ENCODE measurements around the gene ASTL. TPM values are rescaled to one million over a fixed set of nuclear protein-coding genes. Genes with fewer than 3 reads are reported as not detected.

ASTL gene
- polyA plus RNA-seq, 1 experiment: not detected

DNA sequence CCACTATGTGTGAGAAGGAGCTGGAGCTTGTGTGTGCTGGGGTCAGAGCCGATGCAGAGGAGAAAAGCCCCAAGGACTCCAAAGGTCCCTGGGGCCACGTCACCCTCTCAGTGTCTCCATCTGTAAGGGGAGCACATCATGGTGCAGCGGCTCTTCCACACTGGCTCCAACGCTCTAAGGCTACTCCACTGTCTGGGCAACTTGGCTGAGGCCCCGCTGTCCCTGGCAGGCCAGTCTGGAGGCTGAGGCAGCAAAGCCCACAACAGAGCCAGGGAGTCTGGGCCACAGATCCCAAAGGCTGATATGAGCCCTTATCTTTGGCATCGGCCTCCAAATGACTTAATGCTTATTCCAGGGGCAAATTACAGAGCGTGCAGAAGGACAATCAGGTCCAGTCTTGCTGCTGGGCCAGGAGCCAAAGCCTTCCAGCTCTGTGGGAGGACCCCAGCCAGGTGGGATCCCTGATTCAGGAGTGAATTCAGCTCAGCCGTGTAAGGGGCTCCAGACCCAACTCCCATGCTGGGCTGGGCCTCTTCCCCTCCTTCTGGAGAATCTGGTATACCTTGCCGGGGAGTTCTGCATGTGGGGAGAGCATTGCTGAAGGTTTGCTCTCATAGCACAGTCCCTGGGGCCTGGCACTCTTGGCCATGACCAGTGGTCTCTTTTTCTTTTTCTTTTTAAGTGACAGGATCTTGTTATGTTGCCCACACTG, 8.7 kb upstream of the ASTL start:
- POLR2A ChIA-PET: no interaction called here
- no peak overlapping the region for H3K27ac ChIP-seq (ENCODE audit: low read depth, low read length)
- H3K9me3 ChIP-seq (ENCODE audit: control insufficient read depth, insufficient read depth, low read length): no peaks in the 10 kb centered on the region; the same call in 1 of the 2 replicates
- H3K27me3 ChIP-seq (ENCODE audit: control insufficient read depth, insufficient read depth, low read length): no peaks in the 10 kb centered on the region
- TF ChIP-seq CTCF (IDR thresholded peaks at IDR 0.05; ENCODE audit: low read depth, low read length): no peak
- no peak overlapping the region for H3K4me3 ChIP-seq (ENCODE audit: low read depth, low read length)
- DNase-seq (ENCODE audit: low read depth, low spot score): no peak
- CTCF ChIA-PET: interaction anchor here (1.0 to 1.3 kb wide), 2 partner anchors 8 to 27 kb away, joined by 3 to 7 read pairs; no protein-coding TSS in a partner anchor

GRCh38 chr2:96146153-96146880, 8.0 kb upstream of the ASTL start:
- POLR2A ChIA-PET: no interaction called here
- H3K27ac ChIP-seq (ENCODE audit: low read depth, low read length): no peak overlapping the region
- CTCF ChIA-PET: interaction anchor here (1.0 kb wide), 1 partner anchor 7 kb away, joined by 3 read pairs; no protein-coding TSS in a partner anchor
- H3K4me3 ChIP-seq (ENCODE audit: low read depth, low read length): no peak overlapping the region
- DNase-seq (ENCODE audit: low read depth, low spot score): no peak
- no peak for TF ChIP-seq CTCF (IDR thresholded peaks at IDR 0.05; ENCODE audit: low read depth, low read length)
- no peaks in the 10 kb centered on the region for H3K27me3 ChIP-seq (ENCODE audit: control insufficient read depth, insufficient read depth, low read length)
- no peaks in the 10 kb centered on the region; the same call in 1 of the 2 replicates for H3K9me3 ChIP-seq (ENCODE audit: control insufficient read depth, insufficient read depth, low read length)

DNA sequence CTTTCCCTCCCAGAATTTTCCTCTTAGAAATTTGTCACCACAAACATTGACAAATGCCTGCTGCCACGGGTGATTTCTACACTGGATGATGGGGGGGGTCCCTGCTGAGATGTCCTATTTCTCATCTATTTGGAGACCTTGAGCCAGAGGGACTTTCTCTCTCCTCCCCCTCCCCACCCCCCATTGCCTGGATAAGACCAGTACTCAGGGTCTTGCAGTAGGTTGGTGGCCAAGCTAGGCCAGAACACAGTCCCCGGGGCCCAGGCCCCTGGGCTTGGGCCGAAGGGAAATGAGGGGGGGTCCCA, 7.5 kb upstream of the ASTL start:
- no peak for TF ChIP-seq CTCF (IDR thresholded peaks at IDR 0.05; ENCODE audit: low read depth, low read length)
- Histone ChIP-seq H3K4me3 (ENCODE audit: low read depth, low read length) (no peak overlapping the region), H3K27me3 (ENCODE audit: control insufficient read depth, insufficient read depth, low read length) (no peaks in the 10 kb centered on the region), H3K27ac (ENCODE audit: low read depth, low read length) (no peak overlapping the region), H3K9me3 (ENCODE audit: control insufficient read depth, insufficient read depth, low read length) (no peaks in the 10 kb centered on the region; the same call in 1 of the 2 replicates)
- CTCF ChIA-PET: no interaction called here
- POLR2A ChIA-PET: no interaction called here
- no peak for DNase-seq (ENCODE audit: low read depth, low spot score)

DNA sequence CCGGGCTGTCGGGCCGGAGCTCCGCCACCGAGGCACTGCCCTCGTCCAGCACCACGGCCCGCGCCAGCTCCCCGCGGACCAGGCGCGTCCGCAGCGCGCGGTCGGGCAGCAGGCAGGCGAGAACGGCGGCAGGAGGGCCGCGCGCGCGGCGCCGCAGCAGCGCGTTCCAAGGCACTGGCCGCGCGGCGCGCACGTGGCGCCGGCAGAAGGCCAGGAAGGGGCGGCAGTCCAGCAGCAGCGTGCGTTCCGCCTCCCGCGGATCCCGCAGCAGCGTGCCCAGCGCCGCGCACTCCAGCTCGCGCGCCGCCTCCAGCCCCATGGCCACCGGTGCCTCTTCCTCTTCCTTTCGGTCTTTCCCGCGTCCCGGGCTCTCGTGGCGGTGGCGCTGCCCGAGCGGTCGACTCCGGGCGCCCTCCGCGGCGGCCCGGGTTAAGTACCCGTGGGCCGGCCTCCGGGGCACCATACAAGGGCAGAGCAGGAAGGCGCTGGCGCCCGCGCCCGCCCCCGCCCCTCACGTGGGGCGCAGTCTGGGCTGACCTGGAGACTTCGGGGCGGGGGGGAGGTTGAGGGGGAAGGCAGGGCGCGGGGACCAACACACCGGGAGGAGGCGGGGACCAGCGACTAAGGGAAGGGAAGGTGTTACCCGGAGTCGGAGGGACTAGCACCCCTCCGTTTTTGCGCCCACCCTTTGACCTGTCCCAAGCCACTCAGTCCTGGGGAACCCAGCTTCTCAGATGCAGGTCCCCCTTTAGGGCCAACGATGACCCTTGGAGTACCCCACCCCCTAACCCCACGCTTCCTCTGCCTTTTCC, 6.9 kb upstream of the ASTL start, which contains the start of gene DUSP2:
Gene DUSP2, minus strand, starts transcription at position 405 of the 812 bp plus-strand sequence. Its CDS starts 86 bp downstream, at position 319.
- Histone ChIP-seq H3K27ac (ENCODE audit: low read depth, low read length) (no peak within 1 kb of the TSS), H3K4me3 (ENCODE audit: low read depth, low read length) (peak within 1 kb of the TSS; percentile 63), H3K9me3 (ENCODE audit: control insufficient read depth, insufficient read depth, low read length) (no peaks in the 10 kb centered on the region; the same call in 1 of the 2 replicates), H3K27me3 (ENCODE audit: control insufficient read depth, insufficient read depth, low read length) (no peaks in the 10 kb centered on the region)
- TF ChIP-seq CTCF (IDR thresholded peaks at IDR 0.05; ENCODE audit: low read depth, low read length): no peak
- DNase-seq (ENCODE audit: low read depth, low spot score): no peak
- ChIA-PET CTCF (interaction anchor here (1.4 kb wide), 1 partner anchor 29 kb away, joined by 3 read pairs; no protein-coding TSS in a partner anchor), POLR2A (no interaction called here)
